ENCODE measurements around the gene OSBPL7. TPM values are rescaled to one million over a fixed set of nuclear protein-coding genes. Genes with fewer than 3 reads are reported as not detected.

OSBPL7 gene
- total RNA-seq, 4 donors from 2014 or later = 0.89 to 4.6 (median 1.6) TPM

GRCh38 chr17:47801176-47801765 is 20.3 kb downstream of the OSBPL7 start:
- in situ Hi-C loops (cut with MboI; ENCODE audit: low sequenced_read_pairs in 4 of 4) (loop anchor here in 1 of 4 donors (10.0 kb wide), 1 partner anchor 106 kb away; the partner anchor contains the start of gene TBKBP1), intact Hi-C loops (cut with DNase I; ENCODE audit: low total_unique reads) (loop anchor here (5.0 to 10.0 kb wide), 2 partner anchors 106 to 139 kb away; partner anchors contain the start of gene TBKBP1)
- TF ChIP-seq POLR2A (IDR thresholded peaks at IDR 0.05) = no peak
- TF ChIP-seq CTCF (IDR thresholded peaks at IDR 0.05 in 4 of 5, conservative IDR thresholded peaks at IDR 0.05 in 1 of 5) = no peak
- H3K36me3 ChIP-seq = no peaks in the 10 kb centered on the region
- no peaks in the 10 kb centered on the region for H3K27me3 ChIP-seq
- no peaks in the 10 kb centered on the region for H3K9me3 ChIP-seq
- ATAC-seq (no peak), DNase-seq (no peak)
- H3K4me1 ChIP-seq = peaks cover 0 to 7% of the 10 kb centered on the region in 2 donors
- no peak overlapping the region for H3K27ac ChIP-seq
- no peak overlapping the region for H3K4me3 ChIP-seq

GRCh38 chr17:47800686-47801085 is 20.9 kb downstream of the OSBPL7 start:
- H3K9me3 ChIP-seq = no peaks in the 10 kb centered on the region
- ATAC-seq (no peak), DNase-seq (no peak)
- no peaks in the 10 kb centered on the region for H3K27me3 ChIP-seq
- no peak overlapping the region for H3K27ac ChIP-seq
- H3K4me1 ChIP-seq = peaks cover 0 to 1% of the 10 kb centered on the region in 2 donors
- no peaks in the 10 kb centered on the region for H3K36me3 ChIP-seq
- no peak overlapping the region for H3K4me3 ChIP-seq
- in situ Hi-C loops (cut with MboI; ENCODE audit: low sequenced_read_pairs in 4 of 4) (loop anchor here in 1 of 4 donors (10.0 kb wide), 1 partner anchor 106 kb away; the partner anchor contains the start of gene TBKBP1), intact Hi-C loops (cut with DNase I; ENCODE audit: low total_unique reads) (loop anchor here (5.0 to 10.0 kb wide), 2 partner anchors 106 to 138 kb away; partner anchors contain the start of gene TBKBP1)
- TF ChIP-seq CTCF (IDR thresholded peaks at IDR 0.05 in 4 of 5, conservative IDR thresholded peaks at IDR 0.05 in 1 of 5) (no peak), POLR2A (IDR thresholded peaks at IDR 0.05) (no peak)

GRCh38 chr17:47797797-47798196 is 23.8 kb downstream of the OSBPL7 start:
- in situ Hi-C loops (cut with MboI; ENCODE audit: low sequenced_read_pairs in 4 of 4) = loop anchor here in 1 of 4 donors (25.0 kb wide), 1 partner anchor 135 kb away; no protein-coding TSS in a partner anchor
- Histone ChIP-seq H3K4me1 (no peaks in the 10 kb centered on the region), H3K9me3 (no peaks in the 10 kb centered on the region), H3K4me3 (no peak overlapping the region), H3K36me3 (no peaks in the 10 kb centered on the region), H3K27ac (no peak overlapping the region), H3K27me3 (peaks cover 0 to 9% (median 5%) of the 10 kb centered on the region in 3 donors)
- no peak for ATAC-seq
- intact Hi-C loops (cut with DNase I; ENCODE audit: low total_unique reads) = no loop called here
- TF ChIP-seq CTCF (IDR thresholded peaks at IDR 0.05 in 4 of 5, conservative IDR thresholded peaks at IDR 0.05 in 1 of 5) = no peak
- TF ChIP-seq POLR2A (IDR thresholded peaks at IDR 0.05) = no peak
- DNase-seq = no peak

- in situ Hi-C loops (cut with MboI; ENCODE audit: low sequenced_read_pairs in 4 of 4) = loop anchor here in 1 of 4 donors (25.0 kb wide), 1 partner anchor 131 kb away; no protein-coding TSS in a partner anchor
- intact Hi-C loops (cut with DNase I; ENCODE audit: low total_unique reads) = no loop called here
- DNase-seq (no peak), ATAC-seq (no peak)
- no peaks in the 10 kb centered on the region for H3K9me3 ChIP-seq
- peaks cover 5 to 8% of the 10 kb centered on the region in 2 donors for H3K4me1 ChIP-seq
- H3K4me3 ChIP-seq = no peak overlapping the region
- H3K27me3 ChIP-seq = peaks cover 41 to 51% (median 45%) of the 10 kb centered on the region in 3 donors
- TF ChIP-seq POLR2A (IDR thresholded peaks at IDR 0.05) = no peak
- no peak for TF ChIP-seq CTCF (IDR thresholded peaks at IDR 0.05 in 4 of 5, conservative IDR thresholded peaks at IDR 0.05 in 1 of 5)
- H3K27ac ChIP-seq = no peak overlapping the region
- no peaks in the 10 kb centered on the region for H3K36me3 ChIP-seq
Observed at GRCh38 chr17:47792979-47793378, 28.6 kb downstream of the OSBPL7 start.
